Caco-2 (cell line): Measurements from ENCODE around the gene TMEM181. TPM values are rescaled to one million over a fixed set of nuclear protein-coding genes. Genes with fewer than 3 reads are reported as not detected.
A peak's percentile ranks its signal among the peaks of the same experiment; 100 is the strongest.

Experiments
- BruUV-seq: library from RNA; stranded (reverse); fragments of 400-500 nt; replicated peaks from 2 replicates; lab custom pipeline; 2021; lab: Mats Ljungman, UMichigan
- CTCF ChIA-PET: fragments of 300-600 bp; sonication (Branson Sonifier 250); formaldehyde crosslinking; loops from one replicate; lab custom pipeline; 2022; ENCODE audit warnings: antibody characterized with exemption; lab: Charles Lee
- POLR2A ChIA-PET: fragments of 300-600 bp; sonication (Branson Sonifier 250); formaldehyde crosslinking; loops from one replicate; lab custom pipeline; 2022; ENCODE audit warnings: antibody characterized with exemption; lab: Charles Lee
- DNase-seq, 2 experiments: peaks; one replicate each; pipeline versions ENCODE4 v3.0.0 to v3.0.0-alpha.2; 2020 to 2022
- H3K27me3 ChIP-seq: replicated peaks from 2 replicates; pipeline ENCODE4 v1.6.0; 2011; ENCODE audit warnings: low read length; ENCODE audit not compliant: control insufficient read depth, insufficient read depth
- H3K36me3 ChIP-seq: 2 replicates; pipeline ENCODE4 v1.5.1; 2011; ENCODE audit warnings: low read length; ENCODE audit not compliant: control insufficient read depth, insufficient read depth
- H3K4me1 ChIP-seq: fragments of 250-450 bp; sonication (Bioruptor Pico); 2 replicates; pipeline ENCODE4 v1.5.1; 2020; ENCODE audit warnings: mild to moderate bottlenecking
- H3K4me3 ChIP-seq: 2 replicates; pipeline ENCODE4 v1.5.1; 2011; ENCODE audit warnings: low read depth, mild to moderate bottlenecking, control low read depth, low read length
- H3K9me3 ChIP-seq: fragments of 250-450 bp; sonication (Bioruptor Pico); 2 replicates; pipeline ENCODE4 v1.5.1; 2020; ENCODE audit warnings: mild to moderate bottlenecking, moderate library complexity
- H3K27ac Mint-ChIP-seq: one replicate; pipeline ENCODE4 v1.8.0; 2022; ENCODE audit warnings: mixed read lengths; ENCODE audit not compliant: unreplicated experiment
- H3K27me3 Mint-ChIP-seq: one replicate; pipeline ENCODE4 v1.8.0; 2022; ENCODE audit warnings: mixed read lengths; ENCODE audit not compliant: insufficient read depth, unreplicated experiment
- H3K36me3 Mint-ChIP-seq: one replicate; pipeline ENCODE4 v1.8.0; 2022; ENCODE audit warnings: mild to moderate bottlenecking, mixed read lengths; ENCODE audit not compliant: insufficient read depth, unreplicated experiment
- H3K4me1 Mint-ChIP-seq: one replicate; pipeline ENCODE4 v1.8.0; 2022; ENCODE audit warnings: low read depth, mixed read lengths; ENCODE audit not compliant: unreplicated experiment
- H3K4me3 Mint-ChIP-seq: one replicate; pipeline ENCODE4 v1.8.0; 2022; ENCODE audit warnings: mild to moderate bottlenecking, moderate library complexity, mixed read lengths; ENCODE audit not compliant: unreplicated experiment
- H3K9me3 Mint-ChIP-seq: one replicate; pipeline ENCODE4 v1.8.0; 2022; ENCODE audit warnings: mixed read lengths; ENCODE audit not compliant: unreplicated experiment
- CTCF ChIP-seq, 2 experiments: fragments of 200-600 bp in 1 of 2; IDR thresholded peaks; 1 replicate in 1 of 2; 2 replicates in 1 of 2; pipeline versions ENCODE4 v1.5.1 to v1.8.0; 2011 to 2022; ENCODE audit warnings: antibody characterized with exemption in 1 of 2, control low read depth in 1 of 2, inconsistent platforms in 1 of 2, low read depth in 1 of 2, low read length in 1 of 2, mild to moderate bottlenecking in 1 of 2, moderate library complexity in 1 of 2; ENCODE audit not compliant: insufficient read depth in 1 of 2, severe bottlenecking in 1 of 2, unreplicated experiment in 1 of 2
- intact Hi-C: fragments of 100-400 bp; cut with micrococcal nuclease; formaldehyde crosslinking; loops from one replicate; pipeline ENCODE4 v1.10.0; 2022; ENCODE audit not compliant: unreplicated experiment
- total RNA-seq: library from RNA; stranded (reverse); gene quantifications from 2 replicates; pipeline ENCODE4 v1.2.3, GENCODE V29; 2022

The TMEM181 gene
- total RNA-seq, 1 experiment from 2014 or later = 26.7 TPM

GRCh38 chr6:158634695-158635426, 75.0 kb downstream of the TMEM181 start:
- Mint-ChIP-seq H3K9me3 (no peaks in the 10 kb centered on the region), H3K4me1 (peaks cover 7% of the 10 kb centered on the region), H3K27me3 (no peaks in the 10 kb centered on the region), H3K27ac (no peak overlapping the region), H3K4me3 (no peak overlapping the region), H3K36me3 (peaks cover 60% of the 10 kb centered on the region)
- peaks cover 3% of the 10 kb centered on the region; the same call in 1 of the 2 replicates for H3K36me3 ChIP-seq
- TF ChIP-seq CTCF (IDR thresholded peaks at IDR 0.05; ENCODE audit: insufficient read depth in 1 of 2, low read depth in 1 of 2, low read length in 1 of 2, severe bottlenecking in 1 of 2, unreplicated experiment in 1 of 2) = no peak
- H3K9me3 ChIP-seq = no peaks in the 10 kb centered on the region
- intact Hi-C loops = no loop called here
- no peak overlapping the region for H3K4me3 ChIP-seq
- no peaks in the 10 kb centered on the region for H3K4me1 ChIP-seq
- H3K27me3 ChIP-seq = no peaks in the 10 kb centered on the region; the same call in 1 of the 2 replicates
- no peak for DNase-seq
- POLR2A ChIA-PET = no interaction called here
- BruUV-seq = no TSS peak
- CTCF ChIA-PET = no interaction called here

- Mint-ChIP-seq H3K4me3 (no peak overlapping the region), H3K27ac (no peak overlapping the region), H3K36me3 (peaks cover 59% of the 10 kb centered on the region), H3K27me3 (no peaks in the 10 kb centered on the region), H3K9me3 (no peaks in the 10 kb centered on the region), H3K4me1 (peaks cover 10% of the 10 kb centered on the region)
- no peak for TF ChIP-seq CTCF (IDR thresholded peaks at IDR 0.05; ENCODE audit: insufficient read depth in 1 of 2, low read depth in 1 of 2, low read length in 1 of 2, severe bottlenecking in 1 of 2, unreplicated experiment in 1 of 2)
- BruUV-seq = no TSS peak
- intact Hi-C loops = no loop called here
- Histone ChIP-seq H3K9me3 (no peaks in the 10 kb centered on the region), H3K4me1 (no peaks in the 10 kb centered on the region), H3K36me3 (peaks cover 3% of the 10 kb centered on the region; the same call in 1 of the 2 replicates), H3K4me3 (no peak overlapping the region), H3K27me3 (no peaks in the 10 kb centered on the region; the same call in 1 of the 2 replicates)
- POLR2A ChIA-PET = no interaction called here
- CTCF ChIA-PET = no interaction called here
- no peak for DNase-seq
Measured at GRCh38 chr6:158635427-158636073, 75.7 kb downstream of the TMEM181 start.

GRCh38 chr6:158636778-158637177, 76.9 kb downstream of the TMEM181 start:
- CTCF ChIA-PET = no interaction called here
- peak overlapping the region; percentile 37 for H3K27ac Mint-ChIP-seq
- no peak for DNase-seq

More at GRCh38 chr6:158636778-158637177, 76.9 kb downstream of the TMEM181 start:
- H3K4me1 Mint-ChIP-seq = peaks cover 10% of the 10 kb centered on the region
- POLR2A ChIA-PET = no interaction called here
- Histone ChIP-seq H3K36me3 (no peaks in the 10 kb centered on the region; the same call in 1 of the 2 replicates), H3K4me3 (no peak overlapping the region), H3K27me3 (no peaks in the 10 kb centered on the region), H3K4me1 (no peaks in the 10 kb centered on the region), H3K9me3 (no peaks in the 10 kb centered on the region)
- H3K9me3 Mint-ChIP-seq = no peaks in the 10 kb centered on the region
- intact Hi-C loops = no loop called here
- H3K36me3 Mint-ChIP-seq = peaks cover 51% of the 10 kb centered on the region
- no TSS peak for BruUV-seq
- TF ChIP-seq CTCF (IDR thresholded peaks at IDR 0.05; ENCODE audit: insufficient read depth in 1 of 2, low read depth in 1 of 2, low read length in 1 of 2, severe bottlenecking in 1 of 2, unreplicated experiment in 1 of 2) = no peak
- H3K27me3 Mint-ChIP-seq = no peaks in the 10 kb centered on the region
- no peak overlapping the region for H3K4me3 Mint-ChIP-seq
